NCI-H146 (cell line): ENCODE measurements around the gene RNASEH2A.
"Not testable (repeated sequence)": the region's sequence is repeated elsewhere in the genome, so short reads cannot be mapped to it uniquely, and the experiment has no call there.

Experiments
- DNase-seq: peaks from one replicate; lab custom pipeline; 2025; lab: John Stamatoyannopoulos, UW

Gene RNASEH2A

GRCh38 chr19:12833738-12834565 is 27.6 kb downstream of the RNASEH2A start:
- peak; percentile 90 for DNase-seq

DNA sequence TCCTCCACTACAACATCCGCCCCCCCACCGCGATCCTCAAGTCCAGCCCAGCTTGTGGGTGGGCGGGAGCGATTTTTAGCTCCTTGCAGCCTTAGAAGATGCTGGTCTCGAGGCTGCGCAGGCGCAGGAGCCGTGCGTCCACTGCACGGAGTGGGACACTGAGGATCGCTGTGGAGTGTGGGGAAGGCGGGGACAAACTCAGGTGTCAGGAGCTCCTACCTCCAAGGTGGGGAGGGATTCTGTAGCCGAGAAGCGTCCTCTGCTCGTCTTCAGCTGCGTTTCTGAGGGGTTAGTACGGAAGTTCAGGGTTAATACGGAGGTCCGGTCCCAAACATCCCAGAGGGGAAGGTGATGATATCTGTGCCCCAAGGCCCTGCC is 28.2 kb downstream of the RNASEH2A start, which contains the start of gene RTBDN:
RTBDN (minus strand) TSS at position 14 of the 378 bp plus-strand sequence. CDS start 4,600 bp downstream, outside the sequence.
- DNase-seq, result no peak

DNA sequence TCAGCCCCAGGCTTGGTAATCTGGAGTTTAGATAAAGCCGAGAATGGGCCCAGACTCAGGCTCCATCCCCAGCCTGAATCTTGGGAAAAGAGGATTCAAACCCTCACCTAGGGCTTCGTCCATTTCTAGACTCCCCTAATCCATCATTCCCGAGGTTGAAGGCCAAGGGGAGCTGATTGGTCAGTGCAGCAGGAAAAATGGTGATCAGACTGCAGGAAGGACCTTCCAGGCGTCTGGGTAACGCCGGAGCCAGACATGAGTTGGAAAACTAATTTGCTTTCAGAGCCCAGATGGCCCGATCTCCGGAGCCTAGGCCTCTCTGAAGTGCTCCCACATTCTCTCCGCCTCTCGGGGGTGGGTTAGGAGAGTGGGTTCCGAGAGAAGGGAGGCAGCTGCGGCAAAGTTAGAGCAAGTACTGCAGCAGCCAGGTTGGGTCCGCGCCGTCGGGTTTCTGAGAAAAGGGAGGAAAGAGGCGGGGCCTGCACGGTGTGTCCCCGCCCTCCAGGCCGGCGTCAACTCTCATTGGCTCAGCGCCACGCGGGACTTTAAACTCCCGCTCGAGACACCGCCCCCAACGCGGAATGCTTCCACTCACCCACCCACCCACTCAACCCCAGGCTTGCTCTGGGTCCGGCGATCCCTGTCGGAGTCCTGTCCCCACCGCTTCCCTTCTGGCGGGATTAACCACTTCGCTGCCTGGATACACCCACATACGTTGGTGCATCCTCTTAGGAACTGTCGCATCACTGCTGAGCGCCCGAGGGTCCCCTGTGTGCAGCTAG is 28.8 kb downstream of the RNASEH2A start:
- peak; percentile 20 for DNase-seq

- DNase-seq, result no peak
Observed at GRCh38 chr19:12836529-12836863, 30.1 kb downstream of the RNASEH2A start.

DNA sequence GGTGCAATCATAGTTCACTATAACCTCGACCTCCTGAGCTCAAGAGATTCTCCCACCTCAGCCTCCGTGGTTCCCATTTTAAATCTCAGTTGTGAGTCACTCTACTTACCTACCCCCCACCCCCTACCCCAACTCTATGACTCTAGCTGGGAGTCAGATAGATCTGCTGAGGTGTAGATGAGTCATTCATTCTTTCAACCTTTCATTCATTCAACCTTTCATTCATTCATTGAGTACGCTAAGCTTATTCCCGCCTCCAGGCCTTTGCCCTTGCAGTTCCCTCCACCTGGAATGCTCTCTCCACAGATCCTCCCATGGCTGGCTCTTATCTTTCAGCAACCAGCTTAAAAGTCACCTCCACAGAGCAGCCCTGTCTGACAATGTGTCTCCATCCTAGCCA is 30.8 kb downstream of the RNASEH2A start:
- DNase-seq, result no peak

DNA sequence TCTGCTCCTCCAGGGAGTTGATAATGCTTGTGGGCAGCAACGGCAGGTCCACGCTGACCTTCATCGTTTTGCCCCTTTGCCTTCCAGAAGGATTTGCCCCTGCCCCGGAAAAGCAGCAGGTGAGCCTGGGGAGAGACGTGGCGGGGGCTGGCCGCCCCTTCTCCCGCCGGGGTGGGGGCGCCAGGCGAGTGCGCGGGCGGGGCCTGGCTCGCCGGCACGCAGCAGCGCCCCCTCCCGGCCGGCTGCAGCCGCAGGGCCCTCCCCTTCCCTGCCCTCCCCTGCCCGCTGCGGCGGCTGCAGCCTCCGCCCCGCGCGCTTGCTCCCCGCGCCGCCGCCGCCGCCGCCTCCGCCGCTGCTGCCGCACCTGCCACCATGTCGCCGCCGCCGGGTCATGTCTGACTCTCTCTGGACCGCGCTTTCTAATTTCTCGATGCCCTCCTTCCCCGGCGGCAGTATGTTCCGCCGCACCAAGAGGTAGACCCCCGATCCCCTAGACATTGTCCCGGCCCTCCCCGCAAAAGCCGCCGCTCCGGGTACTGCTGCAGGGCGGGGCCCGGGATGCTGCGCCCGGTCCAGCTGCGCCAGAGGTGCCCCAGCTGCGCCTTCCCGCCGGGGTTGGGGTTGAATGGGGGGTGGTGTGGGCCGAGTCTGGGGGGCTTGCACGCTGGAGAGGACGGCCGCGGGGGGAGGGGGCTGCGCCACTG is 31.9 kb downstream of the RNASEH2A start, which contains the start of gene MAST1:
MAST1 (plus strand) TSS at position 334 of the 704 bp plus-strand sequence; CDS start at position 392, 58 bp downstream.
- DNase-seq, result peak; percentile 73

DNA sequence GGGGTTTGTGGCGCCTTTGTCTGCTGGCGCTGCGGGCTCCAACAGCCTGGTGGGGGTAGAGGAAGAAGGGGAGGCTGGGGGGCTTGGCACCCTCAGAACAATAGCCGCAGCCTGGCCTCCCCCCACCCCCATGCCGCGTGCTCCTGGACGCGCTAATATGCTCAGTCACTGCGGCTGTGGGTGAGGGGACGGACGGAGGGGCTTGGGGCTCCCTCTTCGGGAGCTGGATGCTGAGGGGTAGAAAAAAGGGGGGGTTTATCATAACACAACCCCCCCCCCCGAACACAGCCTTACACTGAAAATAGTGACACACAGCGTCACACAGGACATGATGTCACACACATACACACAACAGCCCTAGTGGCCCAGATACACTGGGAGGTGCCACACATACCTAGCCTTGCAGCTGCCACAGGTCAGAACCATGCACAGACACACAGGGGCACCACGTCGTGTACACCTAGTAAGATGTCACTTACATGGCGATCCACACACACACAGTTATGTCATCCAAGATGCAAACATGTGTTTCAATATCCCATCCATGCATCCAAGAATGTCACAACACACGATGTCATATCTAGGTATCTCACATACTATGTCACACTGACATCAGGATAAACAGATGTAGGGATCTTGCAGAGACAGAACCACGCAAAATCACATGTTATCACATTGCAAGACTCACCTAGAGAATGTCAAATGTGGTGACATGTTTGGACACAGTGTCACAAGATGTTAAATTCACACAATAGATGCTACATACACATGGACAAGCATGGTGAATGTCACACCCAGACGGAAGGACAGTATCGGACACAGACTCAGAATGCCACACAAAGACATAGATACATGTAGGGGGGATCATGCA is 32.7 kb downstream of the RNASEH2A start:
- DNase-seq, result peak; percentile 49

DNA sequence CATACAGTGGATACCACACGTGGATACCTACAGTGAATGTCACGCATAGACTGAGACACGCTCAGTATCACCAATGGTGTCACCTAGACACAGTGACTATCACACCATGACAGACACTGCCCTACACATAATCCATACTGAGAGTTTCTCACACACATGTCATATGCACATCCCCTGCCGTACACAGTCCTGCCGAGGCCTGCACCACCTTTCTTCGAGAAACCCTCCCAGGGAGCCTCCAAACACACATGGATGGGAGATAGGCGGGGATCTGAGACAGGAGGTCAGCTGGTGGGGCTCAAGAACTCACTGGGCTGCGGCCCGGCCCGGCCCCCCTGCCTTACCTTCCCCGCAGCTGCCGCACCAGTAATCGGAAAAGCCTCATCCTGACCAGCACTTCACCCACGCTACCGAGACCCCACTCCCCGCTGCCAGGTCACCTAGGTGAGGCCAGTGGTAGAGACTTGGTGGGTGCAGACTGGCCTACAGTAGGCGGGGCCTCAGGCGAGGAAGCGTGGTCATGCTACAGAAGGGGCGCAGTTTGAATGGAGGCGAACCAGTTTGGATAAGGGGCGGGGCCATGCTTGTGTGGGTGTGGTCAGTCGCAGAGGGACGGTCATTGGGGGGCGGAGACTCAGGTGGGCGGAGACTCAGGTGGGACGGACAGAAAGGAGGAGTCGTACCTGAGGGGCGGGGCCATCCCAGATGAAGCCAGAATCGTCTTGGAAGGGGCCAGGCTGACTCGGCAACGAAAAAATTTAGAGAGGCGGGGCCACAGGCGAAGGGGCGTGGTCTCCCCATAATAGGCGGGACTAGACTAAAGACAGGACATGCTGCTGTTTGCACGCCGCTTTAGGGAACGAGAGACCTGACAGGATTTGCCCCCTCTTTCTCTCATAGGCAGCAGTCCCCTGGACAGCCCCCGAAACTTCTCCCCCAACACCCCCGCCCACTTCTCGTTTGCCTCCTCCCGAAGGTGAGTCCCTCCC is 34.0 kb downstream of the RNASEH2A start:
- peak; percentile 70 for DNase-seq

DNA sequence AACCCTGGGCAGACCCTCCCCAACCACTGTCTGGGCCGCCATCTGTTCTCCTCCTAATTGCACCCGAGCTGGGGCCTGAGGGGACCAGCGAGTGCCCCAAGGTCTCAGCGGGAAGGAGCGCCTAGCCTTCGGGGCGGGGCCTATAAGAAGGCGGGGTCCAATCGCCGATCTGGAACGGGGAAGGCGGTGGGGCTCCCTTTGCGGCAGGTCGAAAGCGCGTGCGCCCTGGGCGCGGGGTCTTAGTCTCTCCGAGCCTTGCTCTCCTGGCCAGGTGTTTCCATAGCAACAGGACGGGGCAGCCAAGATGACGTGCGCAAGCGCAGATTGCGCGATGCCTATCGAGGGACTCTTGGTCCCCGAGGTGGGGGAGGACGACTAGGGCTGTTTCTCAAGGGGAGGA is 34.7 kb downstream of the RNASEH2A start:
- no peak for DNase-seq

DNA sequence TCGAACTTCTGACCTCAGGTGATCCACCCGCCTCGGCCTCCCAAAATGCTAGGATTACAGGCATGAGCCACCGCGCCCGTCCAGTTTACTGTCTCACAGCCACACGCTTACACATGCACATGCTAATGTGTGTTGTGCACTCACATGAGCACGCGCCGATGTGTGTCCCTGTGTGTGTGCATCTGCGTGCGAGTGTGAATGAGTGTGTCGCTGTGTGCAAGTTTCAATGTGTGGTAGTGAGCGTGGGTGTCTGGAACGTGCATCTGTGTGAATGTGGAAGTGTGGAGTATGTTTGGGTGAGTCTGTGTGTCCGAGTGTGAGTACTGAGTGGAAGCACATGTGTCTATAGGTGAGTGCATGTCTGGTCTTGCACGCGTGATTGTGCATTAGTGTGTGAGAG is 36.1 kb downstream of the RNASEH2A start:
- DNase-seq, result no peak

DNA sequence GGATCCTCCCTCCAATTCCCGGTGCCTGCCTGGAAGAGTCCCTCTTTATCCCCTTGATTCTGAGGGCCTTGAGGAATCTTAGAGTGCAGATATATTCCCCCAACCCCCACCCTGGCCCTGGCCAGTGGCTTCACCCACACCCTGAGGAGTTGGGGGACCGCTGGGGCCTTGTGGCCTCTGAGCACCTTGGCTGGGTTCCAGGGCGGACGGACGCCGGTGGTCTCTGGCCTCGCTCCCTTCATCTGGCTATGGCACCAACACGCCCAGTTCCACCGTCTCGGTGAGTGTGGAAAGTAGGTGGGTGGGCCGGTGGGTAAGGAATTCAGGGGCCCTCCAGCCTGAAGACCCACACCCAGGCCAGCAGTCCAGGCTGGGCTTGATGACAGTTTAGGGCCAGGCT is 36.9 kb downstream of the RNASEH2A start:
- no peak for DNase-seq

- no peak for DNase-seq
Observed at GRCh38 chr19:12843999-12844732, 37.8 kb downstream of the RNASEH2A start.

DNA sequence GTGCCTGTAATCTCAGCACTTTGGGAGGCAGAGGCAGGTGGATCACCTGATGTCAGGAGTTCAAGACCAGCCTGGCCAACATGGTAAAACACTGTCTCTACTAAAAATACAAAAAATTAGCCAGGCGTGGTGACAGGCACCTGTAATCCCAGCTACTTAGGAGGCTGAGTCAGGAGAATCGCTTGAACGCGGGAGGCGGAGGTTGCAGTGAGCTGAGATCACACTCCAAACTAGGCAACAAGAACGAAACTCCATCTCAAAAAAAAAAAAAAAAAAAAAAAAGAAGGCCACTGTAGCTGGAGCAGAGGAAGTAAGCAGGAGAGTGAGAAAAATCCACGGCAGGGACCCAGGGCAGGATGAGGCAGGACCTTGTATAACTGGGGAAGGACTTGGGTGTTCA is 40.2 kb downstream of the RNASEH2A start:
- not testable (repeated sequence) for DNase-seq

GRCh38 chr19:12847159-12848139 is 41.1 kb downstream of the RNASEH2A start:
- peak; percentile 69 for DNase-seq

GRCh38 chr19:12856653-12857052 is 50.3 kb downstream of the RNASEH2A start:
- DNase-seq, result no peak

- no peak for DNase-seq
Observed at GRCh38 chr19:12858041-12858928, 51.9 kb downstream of the RNASEH2A start.

DNA sequence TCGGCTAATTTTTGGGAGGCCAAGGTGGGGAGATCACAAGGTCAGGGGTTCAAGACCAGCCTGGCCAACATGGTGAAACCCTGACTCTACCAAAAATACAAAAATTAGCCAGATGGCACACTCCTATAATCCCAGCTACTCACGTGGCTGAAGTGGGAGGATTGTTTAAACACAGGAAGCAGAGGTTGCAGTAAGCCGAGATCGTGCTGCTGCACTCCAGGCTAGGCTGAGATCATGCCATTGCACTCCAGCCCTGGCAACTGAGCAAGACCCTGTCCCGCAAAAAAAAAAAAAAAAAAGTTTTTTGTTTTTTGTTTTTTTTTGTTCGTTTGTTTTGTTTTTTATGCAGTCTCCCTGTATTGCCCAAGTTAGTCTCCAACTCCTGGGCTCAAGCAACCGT is 53.2 kb downstream of the RNASEH2A start:
- no peak for DNase-seq
